ENCODE data around the gene KRT77.

The KRT77 gene

DNA sequence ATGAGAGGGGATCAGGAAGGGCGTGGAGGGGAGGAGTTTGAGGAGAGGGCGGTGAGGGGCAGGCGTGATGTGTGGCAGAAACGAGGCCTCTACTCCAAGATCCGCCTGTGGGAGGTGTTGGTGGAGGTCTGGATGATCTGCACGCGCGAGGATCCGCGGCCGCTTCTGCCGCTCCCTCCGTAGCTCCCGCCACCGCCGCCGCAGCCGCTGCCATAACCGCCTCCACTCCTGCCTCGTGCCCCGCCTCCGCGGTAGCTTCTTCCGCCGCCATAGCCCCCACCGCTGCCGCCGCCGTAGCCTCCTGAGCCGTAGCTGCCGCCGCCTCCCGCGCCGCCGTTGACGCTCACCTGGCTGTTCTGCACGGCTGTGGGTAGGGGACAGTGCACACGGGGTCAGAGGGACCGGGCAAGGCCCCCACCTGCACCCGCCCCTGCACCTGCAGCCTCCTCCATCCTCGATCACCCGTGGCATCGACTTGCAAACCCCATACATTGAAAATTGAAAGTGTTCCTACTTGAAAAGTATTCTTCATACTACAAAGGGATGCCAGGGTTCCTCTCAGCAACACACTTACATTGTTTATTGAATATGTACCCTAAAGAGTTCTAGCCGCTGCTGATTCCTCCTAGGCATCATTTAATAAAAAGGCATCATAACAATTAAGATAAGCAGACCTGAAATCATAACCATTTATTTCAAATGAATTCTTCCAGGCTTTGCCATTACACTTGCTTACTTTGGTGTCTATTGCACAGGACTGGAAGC is 12.1 kb downstream of the KRT77 start:
- DNase-seq = no peak

DNA sequence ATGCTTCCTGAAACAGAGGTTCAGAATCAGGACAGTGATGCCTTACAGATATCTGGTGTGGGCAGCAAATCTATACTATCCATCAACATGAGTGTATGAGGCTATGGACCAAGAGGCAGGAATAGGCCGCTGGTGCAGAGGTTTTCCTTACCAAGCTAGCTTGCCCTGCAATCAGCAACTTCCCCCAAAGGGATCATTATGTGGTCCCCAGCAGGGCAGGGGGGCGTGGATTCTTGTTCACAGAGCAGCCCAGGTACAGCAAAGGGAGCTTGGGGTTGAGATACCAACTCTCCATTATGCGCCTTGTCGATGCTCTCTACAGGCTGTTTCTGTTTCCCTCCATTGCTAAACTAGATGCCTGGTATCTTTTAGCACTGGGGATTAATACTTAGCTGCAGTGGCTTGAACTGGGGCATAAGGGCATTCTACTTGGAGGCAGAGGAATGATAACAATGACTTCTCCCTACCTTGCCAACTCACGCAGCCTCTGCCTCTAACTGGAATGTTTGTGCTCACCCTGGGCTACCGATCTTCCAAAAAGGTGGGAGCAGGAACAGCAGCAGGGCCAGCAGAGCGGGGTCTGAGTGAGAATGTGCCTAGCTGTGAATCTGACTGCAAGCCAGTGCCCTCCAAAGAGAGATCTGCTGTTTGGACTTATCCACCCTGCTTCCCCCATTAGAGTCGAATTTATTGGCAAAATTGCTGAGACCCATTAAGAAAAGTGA is 12.8 kb downstream of the KRT77 start:
- no peak for DNase-seq

DNA sequence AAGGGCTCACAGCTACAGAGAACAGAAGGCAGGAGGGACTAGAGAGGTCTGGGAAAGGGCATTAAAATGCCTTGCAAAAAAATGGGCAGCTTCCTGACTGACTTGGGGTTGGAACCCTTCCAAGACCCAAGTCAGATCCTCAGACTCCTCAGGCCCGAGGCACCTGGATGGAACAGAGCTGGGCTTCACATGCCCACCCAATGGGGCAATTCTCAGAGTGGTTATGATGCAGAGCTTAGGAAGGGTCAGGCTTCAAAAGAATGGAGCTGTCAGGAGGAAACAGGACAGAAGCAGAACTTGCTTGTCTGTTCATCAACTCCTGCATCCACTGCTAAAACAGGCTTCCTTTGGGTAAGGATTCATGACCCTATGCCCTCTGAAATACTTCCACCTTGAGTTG is 13.4 kb downstream of the KRT77 start:
- DNase-seq = no peak

DNA sequence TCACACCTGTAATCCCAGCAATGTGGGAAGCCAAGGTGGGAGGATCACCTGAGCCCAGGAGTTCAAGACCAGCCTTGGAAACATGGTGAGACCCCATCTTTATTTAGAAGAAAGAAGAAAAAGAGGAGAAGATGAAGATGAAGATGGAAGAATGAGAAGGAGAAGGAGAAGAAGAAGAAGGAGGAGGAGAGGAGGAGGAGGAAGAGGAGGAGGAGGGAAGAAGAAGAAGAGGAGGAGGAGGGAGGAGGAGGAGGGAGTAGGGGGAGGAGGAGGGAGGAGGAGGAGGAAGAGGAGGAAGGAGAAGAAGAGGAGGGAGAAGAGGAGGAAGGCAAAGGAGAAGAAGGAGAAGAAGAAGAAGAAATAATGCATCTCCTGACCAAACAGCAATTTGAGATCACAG is 14.1 kb downstream of the KRT77 start:
- no peak for DNase-seq

DNA sequence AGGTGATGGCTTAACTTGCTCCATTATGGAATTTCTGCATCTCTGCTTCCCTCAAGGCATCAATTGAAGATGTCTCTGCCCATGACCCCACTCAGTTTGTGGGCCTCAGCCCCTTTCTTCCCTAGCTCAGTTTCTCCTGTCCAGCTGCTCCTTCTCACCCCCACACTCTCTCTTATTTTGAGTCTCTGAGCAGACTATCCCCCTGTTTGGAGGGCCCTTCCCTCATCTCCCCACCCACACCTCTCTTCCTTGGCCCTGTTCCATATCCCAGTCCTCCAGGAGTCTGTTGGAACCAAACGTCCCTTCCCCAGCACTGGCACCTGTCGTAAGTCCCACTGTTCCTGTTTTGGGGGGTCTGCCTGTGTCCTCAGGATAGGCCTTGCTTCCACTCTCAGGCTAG is 14.8 kb downstream of the KRT77 start:
- no peak for DNase-seq

DNA sequence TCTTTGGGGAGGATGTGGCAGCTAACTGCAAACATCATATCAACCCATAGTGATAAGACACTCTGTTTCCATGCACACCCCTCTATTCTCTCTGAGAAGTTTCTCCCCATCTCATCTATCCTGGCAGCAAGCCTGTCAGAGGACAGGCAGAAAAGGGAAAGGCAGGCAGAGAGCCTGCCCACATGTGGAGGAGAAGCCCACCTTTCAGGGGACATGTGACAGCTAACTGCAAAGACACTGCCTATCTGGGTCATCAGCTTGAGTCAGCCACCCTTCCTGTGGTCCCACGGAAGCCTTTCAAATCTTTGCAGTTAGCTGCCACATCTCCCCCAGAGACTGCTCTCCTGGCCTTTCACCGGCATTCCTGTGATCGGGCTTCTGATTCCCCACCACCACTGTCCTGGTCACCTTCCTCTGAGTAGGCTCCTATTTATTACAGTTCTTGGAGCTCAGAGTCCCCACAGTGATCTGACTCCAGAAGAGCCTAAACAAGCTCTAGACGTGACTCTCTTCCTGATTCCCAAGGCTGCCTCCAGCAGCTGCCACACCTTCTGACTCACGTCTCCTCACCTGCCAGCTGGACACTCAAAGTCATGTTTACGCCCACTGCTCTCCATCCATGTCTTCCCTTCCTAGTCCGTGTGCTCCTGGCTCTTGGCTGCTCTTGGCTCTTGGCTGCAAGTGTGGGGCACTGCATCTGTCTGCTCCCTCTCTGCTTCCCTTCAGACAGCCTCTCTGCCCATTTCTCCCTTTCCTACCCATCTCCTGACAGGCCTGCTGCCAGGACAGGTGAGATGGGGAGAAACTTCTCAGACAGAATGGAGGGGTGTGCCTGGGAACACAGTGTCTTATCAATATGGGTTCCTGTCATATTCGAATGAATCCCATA is 15.6 kb downstream of the KRT77 start:
- DNase-seq = no peak

DNA sequence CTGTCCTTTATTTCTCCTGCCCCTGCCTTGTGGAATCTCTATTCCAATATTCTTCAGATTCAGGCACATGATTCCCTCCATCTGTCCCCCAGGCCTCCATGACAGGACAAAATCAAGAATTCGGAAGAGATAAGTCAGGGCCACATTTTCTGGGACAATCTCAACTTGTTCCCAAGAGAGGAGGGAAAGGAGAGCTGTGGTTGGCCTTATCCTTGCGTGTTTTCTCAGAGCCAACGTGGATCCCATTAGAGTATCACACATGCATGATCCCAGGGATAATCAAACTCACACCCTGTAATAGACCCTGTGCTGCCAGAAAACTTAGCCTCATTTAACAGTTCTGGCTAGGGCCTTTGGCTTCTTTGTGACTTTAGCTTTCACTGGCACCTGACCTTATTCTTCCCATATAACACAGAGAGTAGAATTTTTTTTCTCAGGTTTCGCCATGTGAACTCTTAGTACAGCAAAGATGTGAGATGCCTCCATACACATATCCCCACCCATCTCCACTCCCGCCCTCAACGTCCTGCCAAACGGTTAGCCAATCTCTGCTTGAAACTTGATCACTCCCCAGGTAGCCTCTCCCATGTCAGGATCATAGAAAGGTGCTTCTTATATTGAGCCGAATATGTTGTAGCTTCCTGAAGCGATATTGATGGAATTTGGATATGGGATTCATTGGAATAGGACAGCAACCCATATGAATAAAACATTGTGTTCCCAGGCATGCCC is 16.4 kb downstream of the KRT77 start:
- DNase-seq = no peak

DNA sequence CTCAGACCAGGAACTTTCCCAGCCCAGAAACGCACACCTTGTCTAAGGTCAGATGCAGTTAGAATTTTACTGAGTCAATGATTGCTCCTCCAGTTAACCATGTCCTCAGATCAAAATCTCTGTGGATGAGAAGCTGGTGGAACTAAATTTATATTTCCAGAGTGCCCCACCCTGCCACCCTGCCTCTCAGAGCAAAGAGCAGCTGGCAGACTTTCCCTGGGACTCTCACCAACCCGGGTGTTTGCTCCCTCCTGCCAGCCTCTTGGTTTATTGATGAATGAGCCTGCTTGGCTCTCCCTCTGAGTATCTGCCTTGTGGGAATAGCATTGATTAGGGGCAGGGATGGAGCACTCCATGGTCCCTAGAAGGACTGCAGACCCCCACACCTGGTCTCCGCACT is 17.3 kb downstream of the KRT77 start:
- no peak for DNase-seq

DNA sequence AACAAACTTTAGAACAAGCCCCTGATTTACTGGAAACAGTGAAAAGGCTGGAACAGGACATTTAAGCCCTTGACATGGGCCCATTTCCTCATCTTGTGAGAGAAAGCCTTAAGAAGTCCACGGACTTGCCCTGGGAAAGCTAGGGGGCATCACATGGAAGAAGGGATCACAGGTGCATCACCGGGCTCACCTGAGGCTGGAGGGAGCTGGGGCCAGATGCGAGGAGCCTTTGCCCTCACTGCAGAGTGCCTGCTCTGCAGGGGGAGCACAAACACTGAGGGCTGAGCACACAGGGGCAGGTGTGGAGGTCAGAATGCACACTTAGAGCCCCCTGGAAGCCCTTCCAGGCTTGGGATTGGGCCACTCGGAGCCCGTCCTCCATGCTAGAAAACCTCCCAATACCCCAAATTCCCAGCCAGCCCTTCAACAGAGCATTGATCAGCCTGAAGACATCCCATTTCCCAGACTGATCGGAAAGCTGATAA is 17.9 kb downstream of the KRT77 start:
- no peak for DNase-seq

DNA sequence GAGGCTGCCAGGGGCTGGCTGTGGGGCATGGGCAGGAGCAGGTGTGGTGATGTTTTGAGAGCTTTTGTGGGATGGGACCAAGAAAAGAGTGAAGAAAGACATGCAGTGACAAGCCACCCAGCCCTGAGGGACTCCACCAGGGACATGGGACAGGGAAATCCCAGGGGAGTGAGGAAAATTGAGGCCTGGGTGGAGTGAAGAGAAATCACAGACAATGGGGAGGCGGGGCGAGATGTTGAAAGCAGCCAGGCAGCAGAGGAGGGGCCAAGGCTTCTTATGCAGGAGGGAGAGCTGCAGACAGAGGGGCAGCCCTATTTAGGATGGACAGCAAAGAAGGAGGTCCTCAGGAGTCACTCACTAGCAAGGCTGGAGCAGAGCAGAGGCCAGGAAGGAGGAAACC is 18.9 kb downstream of the KRT77 start:
- no peak for DNase-seq

DNA sequence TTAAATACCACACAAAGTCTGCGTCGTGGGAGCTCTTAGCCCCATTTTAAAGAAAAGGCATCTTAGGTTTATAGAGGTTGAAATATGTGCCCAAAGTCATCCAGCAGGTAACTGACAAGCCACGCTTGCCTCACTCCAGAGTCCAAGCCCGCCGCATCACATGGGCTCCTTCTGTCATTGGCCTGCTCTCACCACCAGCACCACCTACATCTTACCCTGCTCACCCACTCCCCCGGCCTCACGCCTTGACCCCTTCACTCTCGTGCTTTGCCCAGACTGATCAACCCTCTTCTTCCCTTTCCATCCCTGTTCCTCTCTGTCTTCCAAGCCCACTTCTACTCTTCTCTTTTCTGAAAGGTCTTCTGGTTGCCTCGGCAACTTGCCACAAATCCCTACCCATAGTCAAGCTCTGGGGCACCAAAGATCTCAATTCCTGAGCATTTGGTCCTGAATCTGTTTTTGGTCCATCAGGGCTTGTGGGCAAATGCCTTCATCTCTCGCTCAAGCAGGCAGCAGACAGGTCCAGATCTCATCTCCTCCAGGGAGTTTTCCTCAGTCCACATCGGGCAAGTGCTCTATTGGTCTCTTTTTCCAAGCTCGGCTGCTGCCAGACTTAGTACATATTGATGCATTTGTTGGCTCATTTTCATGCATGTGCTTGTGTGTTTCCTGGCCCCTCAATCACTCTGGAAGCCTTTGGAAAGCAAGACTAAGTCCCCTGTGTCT is 19.6 kb downstream of the KRT77 start:
- no peak for DNase-seq

DNA sequence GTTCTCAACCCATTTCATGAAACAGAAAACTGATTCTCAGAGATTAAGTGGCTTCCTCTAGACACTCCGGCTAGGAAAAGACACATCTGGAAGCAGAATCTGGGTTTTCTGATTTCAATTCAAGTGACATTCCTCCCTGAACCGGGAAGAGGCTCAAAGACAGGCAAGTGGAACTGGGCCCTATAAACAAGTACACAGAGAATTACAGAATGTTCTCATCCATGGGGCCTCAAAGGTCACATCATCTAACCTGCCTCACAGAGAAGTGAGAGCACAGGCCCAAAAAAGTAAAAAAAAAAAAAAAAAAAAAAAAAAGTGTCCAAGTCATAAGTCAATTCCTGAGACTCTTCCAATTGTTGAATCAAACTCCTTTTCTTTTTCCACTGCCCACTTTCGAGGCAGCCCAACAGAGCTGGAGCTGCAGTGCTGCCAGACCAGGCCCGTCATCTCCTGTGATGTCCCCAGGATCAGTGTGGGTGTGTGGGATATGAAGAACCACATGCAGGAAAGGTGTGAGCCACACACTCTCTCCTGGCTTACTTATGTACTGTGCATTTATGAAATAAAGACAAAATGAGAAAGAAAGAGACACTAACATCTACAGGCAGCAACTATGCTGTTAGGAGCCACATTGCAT is 20.3 kb downstream of the KRT77 start:
- DNase-seq = no peak

DNA sequence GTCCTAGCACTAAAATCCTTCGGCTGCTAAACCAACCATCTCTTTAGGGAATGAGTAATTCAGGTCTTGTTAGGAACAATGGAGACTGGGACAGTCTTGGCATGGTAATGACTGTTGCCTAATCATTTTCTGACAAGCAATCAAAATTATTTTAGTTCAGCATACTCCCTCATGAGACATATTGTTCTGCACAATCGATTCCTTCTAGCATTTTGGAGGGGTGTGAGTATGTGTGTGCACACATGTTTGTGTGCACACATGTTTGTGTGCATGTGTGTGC is 21.0 kb downstream of the KRT77 start:
- DNase-seq = no peak

DNA sequence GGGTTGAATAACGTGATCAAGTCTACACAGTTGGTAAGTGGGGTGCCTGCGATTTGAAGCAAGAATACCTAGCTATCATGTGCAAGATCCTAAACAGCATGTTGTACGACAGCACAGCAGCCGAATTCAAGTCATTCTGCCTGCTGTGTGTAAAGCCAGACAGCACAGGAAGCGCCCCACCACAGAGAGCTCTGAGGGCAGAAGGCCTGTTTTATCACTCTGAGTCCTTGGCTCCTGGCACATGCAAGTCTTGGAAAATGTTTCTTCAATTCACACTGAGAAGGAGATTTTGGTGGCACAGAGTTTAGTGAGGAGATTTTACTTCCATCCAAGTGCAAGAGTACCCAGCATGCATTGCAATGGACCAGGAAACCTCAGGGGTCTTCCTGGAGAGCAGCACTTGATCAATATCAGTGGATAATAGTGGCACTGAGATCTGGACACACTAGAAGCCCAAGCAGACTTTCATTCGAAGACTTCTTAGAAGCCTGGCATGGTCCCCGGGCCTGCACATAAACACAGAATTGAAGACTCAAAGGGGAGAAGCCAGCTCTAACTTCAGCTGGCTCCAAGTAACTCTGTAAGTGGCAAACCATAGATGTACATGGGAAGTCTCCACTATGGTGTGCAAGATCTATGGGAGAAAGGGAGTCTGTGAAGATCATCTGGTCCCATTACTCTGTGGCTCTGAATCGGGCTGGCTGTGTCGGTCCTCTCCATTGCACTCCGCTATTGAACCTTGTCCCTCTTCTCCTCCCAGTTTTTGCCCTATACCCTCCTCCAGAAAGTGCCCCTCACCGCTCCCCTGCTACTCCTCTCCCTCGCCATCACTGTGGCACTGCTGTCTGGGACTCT is 21.6 kb downstream of the KRT77 start:
- no peak for DNase-seq

DNA sequence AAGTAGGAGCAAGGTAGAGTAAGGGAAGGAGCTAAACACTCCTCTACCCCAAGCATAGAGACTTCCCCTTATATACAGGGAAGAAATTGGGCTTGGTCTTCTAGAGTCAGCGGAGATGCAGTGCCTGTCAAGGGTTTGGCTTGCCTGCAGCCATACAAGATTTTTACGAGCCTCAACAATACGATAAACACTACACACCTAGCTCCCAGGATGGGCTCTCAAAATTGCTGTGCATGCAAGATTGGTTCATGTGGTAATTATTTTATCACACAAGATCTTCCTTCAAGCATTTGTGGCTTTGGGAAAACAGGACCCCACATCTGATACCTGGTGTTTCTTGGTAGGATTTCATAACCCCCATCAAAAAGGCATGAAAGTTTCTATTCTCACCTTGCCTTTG is 23.0 kb downstream of the KRT77 start, which contains the start of gene KRT1:
TSS of gene KRT1 (minus strand) at position 45 of the 400 bp plus-strand sequence. CDS start 59 bp downstream, outside the sequence.
- no peak for DNase-seq

DNA sequence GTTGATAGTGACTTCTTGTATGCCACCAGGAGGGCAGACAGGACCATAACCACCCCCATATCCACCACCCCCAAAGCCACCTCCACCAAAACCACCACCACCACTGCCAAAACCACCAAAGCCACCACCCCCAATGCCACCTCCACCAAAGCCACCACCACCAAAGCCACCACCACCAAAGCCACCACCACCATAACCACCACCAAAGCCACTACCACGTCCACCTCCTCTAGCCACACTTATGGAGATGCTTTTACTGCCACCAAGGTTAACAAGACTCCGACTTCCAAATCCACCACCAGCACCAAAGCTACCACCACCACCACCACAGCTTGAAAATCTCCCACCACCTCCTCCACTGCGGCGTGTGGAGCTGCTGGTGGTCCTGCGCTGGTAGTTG is 23.4 kb downstream of the KRT77 start:
- DNase-seq = no peak

DNA sequence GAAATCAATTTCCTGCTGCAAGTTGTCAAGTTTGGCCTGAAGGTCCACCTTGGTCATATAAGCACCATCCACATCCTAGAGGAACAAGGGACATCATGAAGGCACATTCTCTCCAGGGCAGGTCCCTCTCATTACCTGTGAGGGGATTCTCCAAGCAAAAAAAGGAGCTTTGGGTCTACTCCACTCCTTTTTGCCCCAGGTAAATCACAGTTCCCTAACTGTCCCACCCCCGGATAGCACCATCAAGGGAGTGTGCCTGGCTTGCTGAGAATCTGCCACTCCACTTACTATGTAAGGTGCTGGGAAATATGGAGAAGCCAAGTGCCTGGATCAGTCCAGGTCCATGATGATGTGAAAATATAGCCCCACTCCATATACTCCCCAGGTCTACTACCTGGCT is 25.7 kb downstream of the KRT77 start:
- DNase-seq = no peak

DNA sequence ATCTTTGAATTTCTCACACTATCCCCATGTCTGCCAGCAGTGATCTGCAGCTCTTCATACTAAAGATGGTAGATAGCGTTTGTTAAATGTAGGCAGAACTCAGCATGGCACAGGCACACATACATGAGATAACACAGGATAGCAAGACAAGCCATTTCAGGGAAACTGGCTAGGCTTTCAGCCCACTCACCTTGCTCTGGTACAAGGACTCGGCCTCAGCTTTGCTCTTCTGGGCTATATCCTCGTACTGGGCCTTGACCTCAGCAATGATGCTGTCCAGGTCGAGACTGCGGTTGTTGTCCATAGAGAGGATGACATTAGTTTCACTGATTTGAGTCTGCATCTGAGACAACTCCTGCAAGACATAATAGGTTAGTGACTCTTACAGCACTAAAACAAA is 26.2 kb downstream of the KRT77 start:
- no peak for DNase-seq

DNA sequence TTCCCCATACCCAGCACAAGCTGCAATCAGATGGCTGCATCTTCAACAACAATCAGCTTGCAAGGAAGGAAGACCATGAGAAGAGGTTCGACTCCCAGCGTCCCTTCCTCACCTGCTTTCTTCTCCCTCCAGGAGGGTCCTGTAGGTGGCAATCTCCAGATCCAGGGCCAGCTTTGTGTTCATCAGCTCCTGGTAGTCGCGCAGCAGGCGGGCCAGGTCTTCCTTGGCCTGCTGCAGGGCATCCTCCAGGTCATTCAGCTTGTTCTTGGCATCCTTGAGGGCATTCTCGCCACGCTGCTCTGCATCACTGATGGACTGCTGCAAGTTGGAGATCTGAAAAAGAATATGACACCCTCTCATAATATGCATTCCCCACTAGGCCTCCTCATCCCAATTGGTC is 27.2 kb downstream of the KRT77 start:
- no peak for DNase-seq

DNA sequence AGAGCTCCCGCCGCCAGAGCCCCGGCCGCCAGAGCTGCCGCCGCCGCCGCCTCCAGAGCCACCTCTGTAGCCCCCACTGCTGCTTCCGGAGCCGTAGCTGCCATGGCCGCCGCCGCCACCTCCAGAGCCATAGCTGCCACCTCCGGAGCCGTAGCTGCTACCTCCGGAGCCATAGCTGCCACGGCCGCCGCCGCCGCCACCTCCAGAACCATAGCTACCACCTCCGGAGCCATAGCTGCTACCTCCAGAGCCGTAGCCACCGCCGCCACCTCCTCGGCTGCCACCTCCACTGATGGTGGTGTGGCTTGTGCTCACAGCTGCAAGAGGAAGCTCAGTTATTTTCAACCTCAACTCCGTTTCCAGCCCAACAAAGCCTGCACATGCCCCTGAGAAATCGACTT is 28.0 kb downstream of the KRT77 start:
- DNase-seq = no peak

DNA sequence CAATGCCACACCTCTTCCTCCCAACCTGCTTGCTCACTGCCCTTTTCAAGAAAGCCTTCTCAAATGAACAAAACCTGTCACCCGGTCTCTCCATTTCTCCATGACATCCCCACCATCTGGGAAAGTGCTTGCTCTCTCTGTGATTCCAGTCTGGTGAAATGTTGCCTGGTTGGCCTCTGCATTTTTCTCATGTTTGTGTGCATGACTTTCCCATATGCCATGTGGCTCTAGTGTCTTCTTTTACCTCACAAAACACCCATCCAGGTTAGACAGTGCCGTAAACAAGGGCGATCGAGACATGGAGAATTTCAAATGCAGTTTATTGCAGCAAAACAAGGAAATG is 28.9 kb downstream of the KRT77 start:
- no peak for DNase-seq

Data from DMS 273 treated with DMSO at 0.1 percent for 48 hours (cell line).